HG02571 (cell line): ENCODE data around the gene IFRD1.

Experiments used
- ATAC-seq: cut with Tn5 transposase; IDR thresholded peaks from one replicate; pipeline ENCODE4 v1.9.1; 2021; ENCODE audit warnings: mild to moderate bottlenecking, moderate library complexity; ENCODE audit not compliant: unreplicated experiment

IFRD1 gene

GRCh38 chr7:112449902-112450806, at the start of gene IFRD1:
TSS of gene IFRD1 (plus strand) at chr7:112450460. CDS start at chr7:112450689, 229 bp downstream.
- peak; percentile 76 for ATAC-seq

- no peak for ATAC-seq
Observed at GRCh38 chr7:112404321-112404720, 45.9 kb upstream of the IFRD1 start.

GRCh38 chr7:112405286-112405685, 45.0 kb upstream of the IFRD1 start:
- ATAC-seq, result no peak

- ATAC-seq, result no peak
Observed at GRCh38 chr7:112407261-112407660, 43.0 kb upstream of the IFRD1 start.

- no peak for ATAC-seq
Observed at GRCh38 chr7:112410092-112410491, 40.2 kb upstream of the IFRD1 start.

GRCh38 chr7:112411186-112411795, 39.0 kb upstream of the IFRD1 start:
- ATAC-seq, result no peak

GRCh38 chr7:112414855-112415490, 35.3 kb upstream of the IFRD1 start:
- no peak for ATAC-seq

GRCh38 chr7:112416127-112416526, 34.1 kb upstream of the IFRD1 start:
- ATAC-seq, result no peak

- ATAC-seq, result no peak
Observed at GRCh38 chr7:112419543-112420130, 30.6 kb upstream of the IFRD1 start.

GRCh38 chr7:112420236-112420861, 29.9 kb upstream of the IFRD1 start:
- ATAC-seq, result no peak

GRCh38 chr7:112421666-112422486, 28.4 kb upstream of the IFRD1 start:
- ATAC-seq, result no peak

GRCh38 chr7:112422842-112423496, 27.3 kb upstream of the IFRD1 start:
- ATAC-seq, result no peak

GRCh38 chr7:112423987-112424386, 26.3 kb upstream of the IFRD1 start:
- no peak for ATAC-seq

GRCh38 chr7:112427984-112428383, 22.3 kb upstream of the IFRD1 start:
- ATAC-seq, result no peak

GRCh38 chr7:112428715-112429114, 21.5 kb upstream of the IFRD1 start:
- ATAC-seq, result no peak

GRCh38 chr7:112430649-112431048, 19.6 kb upstream of the IFRD1 start:
- no peak for ATAC-seq

- no peak for ATAC-seq
Observed at GRCh38 chr7:112431803-112432202, 18.5 kb upstream of the IFRD1 start.

- no peak for ATAC-seq
Observed at GRCh38 chr7:112433289-112433688, 17.0 kb upstream of the IFRD1 start.

- ATAC-seq, result no peak
Observed at GRCh38 chr7:112437072-112437471, 13.2 kb upstream of the IFRD1 start.

GRCh38 chr7:112439476-112439875, 10.8 kb upstream of the IFRD1 start:
- no peak for ATAC-seq
